Measurements from ENCODE around the gene ZYG11A.

GRCh38 chr1:52937433-52938182, 95.0 kb downstream of the ZYG11A start:
- TF ChIP-seq CTCF (IDR thresholded peaks at IDR 0.05), result no peak
- TF ChIP-seq POLR2A (IDR thresholded peaks at IDR 0.05), result no peak
